HG03457 (cell line): ENCODE measurements around the gene TRIM29.

Experiments
- ATAC-seq: cut with Tn5 transposase; IDR thresholded peaks from one replicate; pipeline ENCODE4 v1.9.1; 2021; ENCODE audit warnings: moderate number of reproducible peaks; ENCODE audit not compliant: unreplicated experiment

Gene TRIM29

GRCh38 chr11:120123946-120124345 lies 14.0 kb downstream of the TRIM29 start:
- ATAC-seq, result no peak

GRCh38 chr11:120122924-120123683 lies 14.8 kb downstream of the TRIM29 start:
- ATAC-seq, result no peak

- ATAC-seq, result no peak
These were observed 15.9 kb downstream of the TRIM29 start for GRCh38 chr11:120121914-120122473.

DNA sequence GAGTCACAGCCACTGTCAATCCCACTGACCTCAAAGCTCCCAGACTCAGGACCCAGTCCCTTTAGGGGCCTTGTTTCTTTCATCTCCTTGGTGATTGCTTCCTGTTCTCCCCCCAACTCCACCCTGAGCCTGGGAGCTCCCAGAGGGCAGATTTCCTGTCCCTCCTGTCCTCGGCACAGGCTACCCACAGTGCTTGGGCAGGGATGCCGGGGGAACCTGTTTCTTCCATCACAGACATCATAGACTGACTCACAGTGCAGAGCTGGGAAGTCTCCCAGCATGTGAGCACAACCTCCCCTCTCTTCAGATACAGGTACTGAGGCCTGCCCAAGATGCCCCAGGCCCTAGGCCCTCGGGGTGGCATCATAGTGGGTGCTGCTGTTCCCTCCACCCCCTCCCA lies 16.6 kb downstream of the TRIM29 start:
- ATAC-seq, result no peak

DNA sequence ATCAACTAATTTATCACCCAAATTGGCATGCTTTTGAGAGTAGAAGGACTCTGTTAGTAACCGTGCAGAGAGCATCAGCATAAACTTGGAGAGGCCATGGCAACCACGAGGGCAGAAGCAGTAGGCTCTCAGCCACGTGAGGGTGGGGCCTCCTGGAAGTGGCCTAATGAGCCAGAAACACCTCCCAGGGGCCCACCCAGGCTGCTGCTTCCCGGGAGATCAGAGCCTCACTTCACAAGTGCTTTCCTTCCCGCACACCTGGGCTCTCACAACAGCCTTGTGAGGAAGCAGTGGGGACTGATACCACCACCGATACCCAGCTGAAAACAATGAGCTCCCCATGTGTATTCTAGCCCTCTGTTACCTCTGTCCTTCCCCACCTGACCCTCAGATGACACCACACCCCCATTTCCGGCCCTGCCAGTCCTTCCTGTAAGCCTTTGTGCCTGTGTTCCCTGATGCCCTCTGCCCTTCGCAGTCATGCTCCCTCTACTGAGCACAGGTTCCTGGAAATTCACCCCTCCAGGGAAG lies 17.0 kb downstream of the TRIM29 start:
- no peak for ATAC-seq

- ATAC-seq, result no peak
These were observed 18.8 kb downstream of the TRIM29 start for GRCh38 chr11:120119121-120119520.

GRCh38 chr11:120117991-120118390 lies 19.9 kb downstream of the TRIM29 start:
- no peak for ATAC-seq

DNA sequence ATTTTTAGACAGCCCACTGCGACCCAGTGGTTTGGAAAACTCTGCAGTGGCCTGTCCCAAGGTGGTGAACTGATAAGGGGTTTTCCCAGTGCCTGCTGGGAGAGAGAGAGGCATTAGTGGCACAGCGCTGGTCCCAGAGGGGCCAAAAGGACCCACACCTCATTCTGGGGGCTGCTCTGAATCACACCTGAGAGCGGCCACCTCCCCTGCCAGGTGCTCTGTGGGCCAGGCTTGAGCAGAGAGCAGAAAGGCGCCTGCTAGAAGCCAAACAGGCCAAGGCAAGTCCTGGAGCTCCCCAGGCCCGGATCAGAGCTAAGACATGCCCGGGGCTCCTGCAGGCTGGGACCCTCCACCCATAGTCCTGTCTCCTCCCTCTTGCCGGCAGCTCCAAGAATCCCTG lies 20.9 kb downstream of the TRIM29 start:
- no peak for ATAC-seq

GRCh38 chr11:120115272-120116000 lies 22.5 kb downstream of the TRIM29 start:
- ATAC-seq, result no peak

DNA sequence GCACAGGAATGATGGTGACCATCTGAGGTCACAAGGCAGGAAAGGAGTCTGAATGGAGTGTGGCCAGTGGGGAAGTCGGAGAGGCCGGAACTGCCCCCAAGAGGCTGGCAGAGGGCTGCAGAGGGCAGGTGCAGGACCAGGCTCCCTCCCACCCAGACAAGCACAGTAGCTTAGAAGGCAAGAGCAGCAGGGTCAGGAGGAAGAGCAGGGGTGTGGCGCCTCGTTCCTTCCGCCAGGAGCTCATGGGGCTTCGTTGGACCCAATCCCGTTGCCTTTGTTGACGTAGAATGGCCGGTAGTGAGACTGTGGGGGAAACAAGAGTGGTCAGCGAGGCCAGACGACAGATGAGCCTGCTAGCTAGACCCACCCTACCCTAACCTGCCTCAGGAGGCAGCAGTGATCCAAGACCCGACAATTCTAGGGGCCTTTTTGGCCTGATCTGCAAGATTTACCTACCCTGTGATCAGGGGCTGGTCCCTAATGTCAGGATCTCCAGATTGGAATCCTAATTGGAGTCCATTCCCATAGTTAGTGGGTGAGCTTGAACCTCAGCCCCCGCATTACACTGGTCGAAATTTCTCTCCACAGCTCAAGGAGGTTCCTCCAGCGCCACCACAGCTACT lies 25.6 kb downstream of the TRIM29 start:
- ATAC-seq, result no peak

- no peak for ATAC-seq
These were observed 28.4 kb downstream of the TRIM29 start for GRCh38 chr11:120109531-120109930.

GRCh38 chr11:120108785-120109168 lies 29.1 kb downstream of the TRIM29 start:
- no peak for ATAC-seq

- no peak for ATAC-seq
These were observed 29.6 kb downstream of the TRIM29 start for GRCh38 chr11:120108154-120108784.

GRCh38 chr11:120107692-120108091 lies 30.2 kb downstream of the TRIM29 start:
- no peak for ATAC-seq

- ATAC-seq, result no peak
These were observed 31.4 kb downstream of the TRIM29 start for GRCh38 chr11:120106354-120107150.

DNA sequence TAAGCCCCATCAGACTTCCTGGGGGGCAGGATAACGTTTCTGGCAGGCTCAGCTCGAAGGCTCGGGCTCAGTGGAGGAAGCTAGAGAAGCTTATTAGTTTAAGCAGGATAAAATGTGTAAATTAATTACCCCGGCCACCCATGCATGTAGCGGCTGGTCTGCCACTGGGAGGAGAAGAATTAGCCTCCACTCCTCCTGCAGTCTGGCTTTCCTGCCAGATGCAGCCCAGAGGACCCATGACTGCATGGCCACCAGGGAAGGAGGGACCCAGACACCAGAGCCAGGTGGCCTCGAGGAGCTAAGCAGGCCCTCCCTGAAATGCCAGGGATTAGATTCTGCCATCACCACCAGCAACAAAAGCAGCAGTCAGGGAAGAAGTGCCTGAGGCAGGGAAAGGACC lies 32.3 kb downstream of the TRIM29 start:
- no peak for ATAC-seq

GRCh38 chr11:120104041-120104565 lies 33.8 kb downstream of the TRIM29 start:
- ATAC-seq, result no peak

DNA sequence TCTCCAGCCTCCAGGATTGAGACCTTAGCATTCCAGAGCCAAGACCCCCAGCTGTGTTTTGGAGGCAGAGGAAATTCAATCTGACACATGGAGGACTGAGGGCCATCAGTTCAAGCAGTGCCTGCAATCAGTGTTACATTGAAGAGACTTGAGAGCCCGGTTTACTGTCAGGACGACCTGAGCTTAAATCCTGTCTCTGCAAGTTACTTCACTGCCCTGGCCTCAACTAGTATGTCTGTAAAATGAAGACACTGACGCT lies 35.1 kb downstream of the TRIM29 start:
- ATAC-seq, result no peak

GRCh38 chr11:120102050-120102863 lies 35.7 kb downstream of the TRIM29 start:
- no peak for ATAC-seq
